Sciatic nerve (tissue), 2 donors: ENCODE results near the gene PLAGL1. TPM values are rescaled to one million over a fixed set of nuclear protein-coding genes. Genes with fewer than 3 reads are reported as not detected.
"Not testable (repeated sequence)": the region's sequence is repeated elsewhere in the genome, so short reads cannot be mapped to it uniquely, and the experiment has no call there.

Experiments used
- ATAC-seq: fragments of 200-7000 bp; cut with Tn5 transposase; one replicate; pipeline ENCODE4 v1.9.1; 2020; ENCODE audit warnings: mild to moderate bottlenecking, moderate library complexity
- DNase-seq: peaks from one replicate; pipeline ENCODE4 v3.0.0-alpha.2; 2020; ENCODE audit warnings: low spot score
- intact Hi-C: fragments of 100-400 bp; cut with DNase I; formaldehyde crosslinking; loops from one replicate; pipeline ENCODE4 v1.14.2; 2022
- total RNA-seq: library from RNA; stranded (reverse); fragmentation: NEBNext Ultra II Directional; extraction: Animal tissue kit (Norgen Biotek cat#: 25700); gene quantifications from one replicate; pipeline ENCODE4 v1.2.1, GENCODE V29; 2021
- donor health status: DM: no; HTN: no; CAD: no.
- donor health status: DM: no; HTN: no; CAD: no.

PLAGL1 gene
- total RNA-seq, 1 donor from 2014 or later: 65.8 TPM

DNA sequence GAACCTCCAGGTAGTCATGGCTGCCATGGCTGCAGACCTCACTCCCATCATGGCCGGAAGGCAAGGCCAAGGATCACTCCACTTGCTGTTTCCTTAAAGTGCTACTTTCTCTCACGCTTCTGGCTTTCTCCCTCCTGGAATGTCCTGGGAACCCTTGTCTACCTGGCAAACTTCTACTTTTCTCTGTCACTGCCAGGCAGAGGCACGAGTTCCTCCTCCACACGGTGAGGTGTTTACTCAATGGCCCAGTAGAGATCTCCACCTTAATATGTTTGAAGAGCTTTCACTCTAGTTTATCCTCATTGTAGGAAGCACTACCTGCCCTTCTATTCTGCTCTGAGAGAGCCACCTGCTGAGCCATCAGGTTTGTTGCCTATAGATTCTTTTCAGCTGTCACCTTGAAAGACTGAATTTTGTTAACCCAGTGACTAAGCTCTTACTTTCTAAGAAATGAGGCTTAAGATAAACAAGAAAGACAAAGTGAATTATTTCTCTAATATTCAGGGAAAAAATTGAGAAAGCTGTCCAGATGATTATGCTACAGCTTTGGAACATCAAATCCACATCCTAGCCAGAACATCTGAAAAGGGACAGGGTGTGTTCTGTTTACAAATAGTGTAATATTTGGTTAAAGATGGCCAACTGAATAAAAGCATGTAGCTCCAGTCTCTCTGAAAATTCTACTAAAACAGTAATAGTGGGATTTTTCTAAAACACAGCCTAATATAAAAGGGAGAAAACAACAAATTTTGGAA lies 54.9 kb downstream of the PLAGL1 start:
- DNase-seq: no peak
- intact Hi-C loops: no loop called here
- no peak for ATAC-seq

DNA sequence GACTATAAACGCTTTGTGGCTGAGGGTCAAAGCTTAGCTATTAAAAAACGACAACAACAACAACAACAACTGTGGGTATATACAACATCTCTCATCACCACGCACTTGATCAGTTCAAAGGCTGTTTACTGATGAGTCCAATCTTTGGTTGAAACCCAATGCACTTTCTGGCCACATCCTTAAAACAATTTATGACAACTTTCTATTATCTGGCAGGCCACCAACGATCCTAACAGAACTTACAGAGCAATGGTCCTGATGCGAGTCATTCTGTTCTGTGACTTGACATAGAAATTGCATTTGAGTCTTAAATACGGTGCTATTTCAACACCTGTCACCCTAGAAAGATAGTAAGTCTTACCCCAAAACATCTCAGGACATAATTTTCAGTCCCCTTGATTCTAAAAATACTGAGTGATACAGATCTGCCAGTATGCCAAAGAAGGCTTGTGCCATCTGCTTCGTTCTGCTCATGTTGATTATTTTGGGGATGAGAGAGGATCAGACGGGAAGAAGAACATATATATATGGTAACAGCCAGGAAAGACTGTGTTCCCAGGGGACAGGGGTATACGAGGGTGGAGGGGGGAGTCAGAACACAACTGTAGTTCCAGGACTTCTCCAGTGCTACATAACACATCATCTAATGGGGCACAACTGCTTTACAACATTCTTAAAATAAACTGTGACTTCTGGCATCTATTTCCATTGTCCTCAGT lies 55.8 kb downstream of the PLAGL1 start:
- DNase-seq (no peak), ATAC-seq (no peak)
- intact Hi-C loops: no loop called here

DNA sequence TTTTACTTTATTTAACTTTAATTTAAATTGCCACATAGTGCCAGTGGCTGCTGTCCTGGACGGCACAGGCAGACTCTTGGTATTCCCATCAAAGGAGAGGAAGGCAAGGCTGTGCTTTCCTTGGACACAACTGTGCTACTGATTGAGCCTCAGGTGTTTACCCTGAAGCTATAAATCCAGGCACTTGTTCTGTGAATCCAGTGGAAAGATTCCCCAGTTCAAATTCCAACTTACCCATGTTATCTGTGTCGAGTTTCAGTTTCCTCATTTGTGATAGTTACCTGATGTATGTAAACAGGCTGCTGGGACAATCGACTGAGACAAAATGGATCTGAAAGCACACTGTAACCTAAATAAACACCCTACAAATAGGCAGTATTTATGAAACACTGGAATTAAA lies 57.2 kb downstream of the PLAGL1 start:
- intact Hi-C loops: no loop called here
- DNase-seq: no peak
- no peak for ATAC-seq

DNA sequence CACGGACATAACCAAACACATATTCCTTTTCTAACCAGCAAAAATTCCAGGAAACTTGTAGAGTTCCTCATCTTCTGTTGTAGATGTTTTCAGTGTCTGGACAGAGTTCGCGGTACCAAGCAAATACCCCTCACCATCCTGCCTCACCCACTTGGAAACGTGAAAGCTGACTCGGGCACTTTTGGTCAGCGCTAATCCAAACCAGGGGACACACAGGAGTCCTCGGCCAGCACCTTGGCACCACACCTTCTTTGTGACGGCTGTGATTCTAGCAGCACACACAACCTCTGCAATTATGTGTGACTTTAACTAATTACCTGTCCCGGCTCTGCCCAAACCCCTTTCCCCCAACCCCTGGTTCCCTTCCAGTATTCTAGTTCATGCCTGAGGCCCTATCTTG lies 58.1 kb downstream of the PLAGL1 start:
- no peak for DNase-seq
- intact Hi-C loops: no loop called here
- no peak for ATAC-seq

DNA sequence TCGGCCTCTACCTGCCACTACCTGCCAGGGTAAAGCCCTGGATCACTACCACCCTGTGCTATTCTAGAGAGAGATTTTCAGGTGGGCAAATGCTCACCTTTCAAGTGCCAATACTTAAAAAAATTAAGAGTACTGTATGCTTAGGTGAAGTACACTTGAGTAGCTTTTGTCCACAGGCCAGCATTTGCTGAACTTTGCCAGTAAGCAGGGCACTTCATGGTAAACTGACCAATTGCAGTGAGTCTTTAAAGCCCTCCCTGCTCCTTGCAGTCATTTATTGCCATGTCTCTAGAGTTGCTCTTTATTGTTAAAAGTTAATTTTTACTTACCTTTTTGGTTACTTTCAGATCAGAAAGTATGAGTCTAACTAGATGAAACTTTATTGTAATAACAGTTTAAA lies 58.5 kb downstream of the PLAGL1 start:
- no peak for DNase-seq
- intact Hi-C loops: no loop called here
- no peak for ATAC-seq

DNA sequence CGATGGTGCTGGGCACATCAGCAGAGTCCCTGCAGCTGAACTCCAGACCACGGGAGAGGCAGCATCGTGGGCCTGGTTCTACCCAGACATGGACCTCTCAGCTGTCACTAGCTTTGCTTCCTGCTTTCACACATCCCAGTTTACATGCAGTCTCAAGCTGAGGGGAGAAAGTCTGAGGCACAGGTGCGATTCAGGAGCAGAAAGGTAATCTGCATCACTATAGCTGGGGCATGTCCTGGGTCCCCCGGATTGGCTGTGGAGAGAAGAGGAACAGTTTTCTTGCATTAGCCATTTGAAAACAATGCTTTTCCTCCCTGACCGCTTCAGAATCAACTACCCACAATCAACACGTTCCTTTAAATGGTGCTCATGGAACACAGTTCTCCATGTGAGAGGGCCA lies 59.9 kb downstream of the PLAGL1 start:
- DNase-seq (no peak), ATAC-seq (no peak)
- intact Hi-C loops: no loop called here

DNA sequence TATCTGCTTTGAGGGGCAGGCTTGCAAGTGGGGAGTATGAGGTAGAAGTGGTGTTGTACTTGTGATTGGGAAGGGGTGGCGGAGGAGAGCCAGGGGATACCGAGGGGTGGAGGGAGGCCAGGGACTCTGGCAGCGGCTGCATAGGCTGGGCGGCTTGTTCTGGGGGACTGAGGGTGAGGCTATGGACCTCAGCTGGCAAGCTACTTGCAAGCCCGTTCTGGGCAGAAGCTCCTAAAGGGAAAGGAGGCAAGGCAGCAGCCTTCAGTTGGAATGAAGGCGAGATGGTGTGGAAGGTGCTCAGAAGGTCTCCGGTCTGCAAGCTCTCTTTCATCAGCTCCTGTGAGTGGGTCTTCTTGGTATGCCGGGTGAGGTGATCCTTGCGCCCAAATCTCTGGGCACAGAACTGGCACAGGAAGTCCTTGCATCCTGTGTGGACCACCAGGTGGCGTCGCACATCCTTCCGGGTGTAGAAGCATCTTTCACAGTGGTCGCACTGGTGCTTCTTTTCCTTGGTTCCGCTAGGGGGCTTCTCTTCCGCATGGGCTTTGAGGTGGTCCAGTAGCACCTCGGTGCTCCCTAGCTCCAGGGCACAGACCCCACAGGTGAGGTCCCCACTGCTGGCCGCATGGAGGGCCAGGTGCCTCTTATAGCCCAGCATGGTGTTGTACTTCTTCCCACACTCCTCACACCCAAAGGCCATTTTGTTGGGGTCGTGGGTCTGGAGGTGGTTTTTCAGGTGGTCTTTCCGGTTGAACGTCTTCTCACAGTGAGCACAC lies 66.0 kb downstream of the PLAGL1 start:
- ATAC-seq (peak; percentile 60), DNase-seq (no peak)

DNA sequence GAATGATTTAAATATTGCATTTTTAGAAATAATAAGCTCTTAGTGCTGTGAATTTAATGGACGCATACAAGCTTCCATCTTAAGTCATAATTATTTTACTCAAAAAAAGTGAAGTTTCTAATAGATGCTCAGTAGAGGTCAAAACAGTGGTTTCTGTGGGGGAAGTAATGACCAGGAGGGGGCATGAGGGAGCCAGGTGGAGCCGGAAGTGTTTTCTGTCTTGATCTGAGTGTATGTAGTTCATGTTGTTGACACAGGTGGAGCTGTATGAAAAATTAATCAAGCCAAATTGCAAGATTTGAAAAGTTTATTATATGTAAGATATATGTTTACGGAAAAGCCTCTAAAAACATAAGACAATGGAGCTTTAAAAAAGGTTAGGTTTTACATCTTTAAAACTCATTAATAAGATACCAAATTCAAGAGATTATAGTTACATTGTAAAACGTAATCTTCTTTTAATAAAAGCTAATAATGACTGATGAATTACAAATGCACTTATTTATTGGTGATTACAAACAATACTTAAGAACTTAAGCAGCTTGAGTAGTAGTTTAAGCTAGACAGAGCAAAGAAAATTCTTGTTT lies 68.0 kb downstream of the PLAGL1 start:
- DNase-seq (no peak), ATAC-seq (no peak)
- intact Hi-C loops: no loop called here

More for the DNA sequence above, 66.0 kb downstream of the PLAGL1 start:
- intact Hi-C loops: no loop called here

DNA sequence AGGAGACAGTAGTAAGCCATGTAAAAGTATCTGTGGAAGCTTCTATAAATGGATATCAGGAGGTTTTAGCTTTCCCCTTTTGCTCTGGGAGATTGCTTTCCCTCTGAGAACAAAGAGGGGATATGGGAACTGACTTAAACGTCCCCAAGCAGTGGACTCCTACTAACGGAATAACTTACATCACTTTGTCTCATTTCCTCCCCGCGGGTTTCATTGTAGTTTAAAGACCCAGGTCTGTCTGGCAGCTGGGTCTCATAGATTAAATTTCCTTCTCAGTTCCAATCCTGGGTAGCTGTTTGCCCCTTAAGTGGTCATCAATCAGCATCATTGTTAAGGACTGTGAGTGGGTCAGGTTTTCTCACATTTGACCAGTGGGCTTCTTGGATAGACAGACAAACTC lies 68.7 kb downstream of the PLAGL1 start:
- DNase-seq (no peak), ATAC-seq (no peak)
- intact Hi-C loops: no loop called here

DNA sequence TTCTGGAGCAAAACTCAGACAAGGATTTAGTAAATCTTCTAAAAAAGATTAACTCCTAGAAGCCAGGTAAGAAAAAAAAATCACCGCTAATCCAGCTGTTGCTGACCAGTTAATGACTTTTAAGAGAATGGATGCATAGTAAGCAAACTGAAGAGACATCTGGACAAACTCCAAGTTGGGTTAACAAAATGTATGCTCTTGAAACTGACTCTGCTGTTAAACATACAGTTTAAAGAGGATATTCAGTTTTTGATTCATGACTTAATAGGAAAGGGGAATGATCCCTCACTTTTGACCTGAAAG lies 70.4 kb downstream of the PLAGL1 start:
- ATAC-seq (no peak), DNase-seq (no peak)
- intact Hi-C loops: no loop called here

DNA sequence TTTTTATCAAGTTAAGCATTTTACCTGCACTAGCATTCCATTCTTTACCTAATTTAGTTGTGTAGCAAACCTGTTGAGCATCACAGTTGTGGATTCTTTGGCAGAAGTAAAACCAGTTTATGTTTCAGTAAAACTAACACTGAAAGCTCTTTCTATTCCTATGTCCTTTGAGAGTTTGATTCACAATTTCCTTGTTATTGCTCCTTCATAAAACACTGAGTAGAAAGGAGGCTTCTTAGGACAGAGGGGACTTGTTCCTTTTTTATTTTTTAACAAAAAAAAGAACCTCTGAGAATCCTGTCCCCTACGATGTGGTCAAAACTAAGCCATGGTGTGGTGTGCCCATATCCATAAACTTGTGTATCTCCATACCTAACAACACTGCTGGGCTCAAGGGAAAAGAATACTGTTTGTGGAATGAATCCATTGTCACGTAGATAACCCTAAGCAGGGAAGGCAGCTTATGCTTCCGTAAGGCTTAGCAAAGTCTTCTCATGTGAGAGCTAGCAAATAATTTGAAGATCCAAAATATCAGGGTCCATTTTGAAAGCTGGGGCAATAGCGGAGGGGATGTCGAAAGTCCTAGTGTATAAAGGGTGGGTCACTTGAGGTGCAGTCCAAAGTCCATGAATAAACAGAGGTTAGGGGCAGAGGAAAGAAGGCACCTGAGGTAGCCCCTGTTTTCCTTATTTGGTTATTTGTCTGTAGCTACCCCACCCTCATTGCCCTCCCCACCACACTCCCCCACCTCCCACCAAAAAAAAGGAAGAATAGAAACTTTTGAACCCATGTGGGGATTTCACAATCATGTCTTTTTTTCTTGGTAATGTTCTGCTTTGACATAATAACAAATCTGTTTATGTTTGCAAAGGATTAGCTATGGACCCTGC lies 71.0 kb downstream of the PLAGL1 start:
- peak; percentile 59 for ATAC-seq
- intact Hi-C loops: no loop called here
- no peak for DNase-seq

DNA sequence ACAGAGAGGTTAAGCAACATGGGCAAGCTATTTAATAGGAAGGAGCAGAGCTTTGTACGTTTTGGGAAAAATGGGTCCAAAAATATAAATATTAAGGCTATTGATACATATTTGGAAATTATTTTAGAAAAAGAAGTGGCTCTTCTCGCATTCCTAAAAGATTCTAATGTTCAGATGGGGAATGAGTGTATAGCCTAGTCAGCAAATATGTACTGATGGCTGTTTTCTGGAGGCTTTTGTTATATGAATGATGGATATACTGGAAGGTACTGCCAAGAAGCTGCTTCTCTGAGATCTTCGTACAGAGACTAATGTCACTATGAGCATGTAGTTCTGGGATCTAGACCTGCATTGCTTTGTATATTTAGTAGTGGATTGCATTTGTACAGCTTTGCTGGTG lies 71.7 kb downstream of the PLAGL1 start:
- intact Hi-C loops: no loop called here
- DNase-seq (no peak), ATAC-seq (no peak)

DNA sequence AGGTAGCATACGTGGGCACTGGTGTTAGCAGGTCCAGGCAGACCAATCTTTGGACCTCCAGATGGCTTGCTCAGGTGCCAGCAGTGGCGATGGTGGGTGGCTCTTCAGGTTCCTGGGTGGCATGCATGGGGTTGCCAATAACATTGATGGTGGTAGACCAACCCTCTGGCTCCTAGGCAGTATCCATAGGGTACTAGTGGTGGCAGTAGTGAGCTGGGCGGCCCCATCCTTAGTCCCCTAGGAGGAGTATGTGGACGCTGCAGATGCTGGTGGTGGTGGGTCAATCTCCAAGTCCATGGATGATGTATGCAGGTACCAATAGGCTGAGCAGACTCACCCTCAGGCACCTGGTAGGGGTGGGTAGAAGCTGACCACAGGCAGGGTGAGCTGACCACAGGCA lies 73.2 kb downstream of the PLAGL1 start:
- no peak for DNase-seq
- ATAC-seq: no peak
- intact Hi-C loops: no loop called here

DNA sequence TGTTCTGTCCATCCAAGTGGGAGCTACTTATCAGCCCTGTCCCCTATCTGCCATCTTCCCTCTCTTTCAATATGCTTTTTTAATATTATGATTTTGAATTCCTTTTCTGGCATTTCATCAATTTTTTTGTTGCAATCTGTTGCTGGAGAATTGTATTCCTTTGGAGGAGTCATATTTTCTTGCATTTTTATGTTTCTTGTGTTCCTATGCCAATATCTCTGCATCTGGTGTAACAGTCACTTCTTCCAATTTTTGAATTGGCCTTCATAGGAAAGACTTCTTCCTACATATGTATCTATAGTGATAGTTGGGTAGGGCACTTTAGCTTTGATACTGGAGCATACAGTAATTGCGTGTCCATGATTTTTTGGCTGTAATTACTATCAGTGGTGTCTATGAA lies 73.7 kb downstream of the PLAGL1 start:
- DNase-seq: no peak
- intact Hi-C loops: no loop called here
- ATAC-seq: no peak

DNA sequence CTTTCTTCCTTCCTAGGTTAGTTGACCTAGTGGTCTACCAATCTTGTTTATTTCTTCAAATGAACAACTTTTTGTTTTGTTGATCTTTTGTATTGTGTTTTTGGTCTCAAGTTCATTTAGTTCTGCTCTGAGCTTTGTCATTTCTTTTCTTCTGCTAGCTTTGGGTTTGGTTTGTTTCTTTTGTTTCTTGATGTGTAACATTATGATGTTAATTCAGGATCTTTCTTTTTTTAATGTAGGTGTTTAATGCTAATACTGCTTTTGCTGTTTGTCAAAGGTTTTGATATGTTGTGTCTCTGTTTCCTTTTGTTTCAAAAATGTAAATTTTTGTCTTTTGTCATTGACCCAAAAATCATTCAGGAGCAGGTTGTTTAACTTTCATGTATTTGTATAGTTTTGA lies 78.1 kb downstream of the PLAGL1 start:
- ATAC-seq (no peak), DNase-seq (no peak)
- intact Hi-C loops: no loop called here

DNA sequence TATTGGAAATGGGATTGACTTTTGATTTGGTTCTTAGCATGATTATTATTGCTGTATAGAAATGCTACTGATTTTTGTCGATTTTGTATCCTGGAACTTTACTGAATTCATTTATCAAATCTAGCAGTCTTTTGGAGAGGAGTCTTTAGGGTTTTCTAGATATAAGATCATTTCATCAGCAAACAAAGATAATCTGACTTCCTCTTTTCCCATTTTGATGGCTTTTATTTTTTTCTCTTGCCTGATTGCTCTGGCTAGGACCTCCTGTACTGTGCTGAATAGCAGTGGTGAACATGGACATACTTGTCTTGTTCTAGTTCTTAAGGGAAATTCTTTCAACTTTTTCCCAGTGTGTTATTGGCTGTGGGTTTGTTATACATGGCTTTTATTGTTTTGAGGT lies 79.2 kb downstream of the PLAGL1 start:
- DNase-seq (no peak), ATAC-seq (no peak)
- intact Hi-C loops: no loop called here

DNA sequence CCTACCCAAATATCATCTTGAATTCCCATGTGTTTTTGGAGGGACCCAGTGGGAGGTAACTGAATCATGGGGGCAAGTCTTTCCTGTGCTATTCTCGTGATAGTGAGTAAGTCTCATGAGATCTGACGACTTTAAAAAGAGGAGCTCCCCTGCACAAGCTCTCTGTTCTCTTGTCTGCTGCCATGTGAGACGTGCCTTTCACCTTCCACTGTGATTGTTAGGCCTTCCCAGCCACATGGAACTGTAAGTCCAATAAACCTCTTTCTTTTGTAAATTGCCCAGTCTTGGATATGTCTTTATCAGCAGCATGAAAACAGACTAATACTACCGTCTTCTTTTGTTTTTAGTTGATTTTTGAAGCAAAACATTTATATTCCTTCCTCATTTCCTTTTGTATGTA lies 91.0 kb downstream of the PLAGL1 start:
- DNase-seq, intact Hi-C loops, ATAC-seq: not testable (repeated sequence)

DNA sequence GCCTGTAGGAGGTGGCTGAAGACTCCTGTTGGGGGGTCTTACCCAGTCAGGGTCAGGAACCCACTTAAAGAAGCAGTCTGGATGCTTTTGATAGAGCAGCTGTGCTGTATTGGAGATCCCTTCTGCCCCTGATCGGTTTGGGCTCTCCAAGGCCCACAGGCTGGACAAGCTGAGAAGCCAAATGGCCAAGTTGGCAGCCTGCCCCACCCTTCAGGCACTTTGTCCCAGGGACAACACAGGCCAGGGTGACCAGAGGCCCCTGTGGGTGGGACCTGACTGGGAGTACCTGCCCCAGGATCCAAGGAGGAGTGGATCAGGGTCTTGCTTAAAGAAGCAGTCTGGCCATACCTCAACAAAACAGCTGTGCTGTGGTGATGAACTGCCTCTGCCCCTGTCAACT lies 95.4 kb downstream of the PLAGL1 start:
- ATAC-seq: no peak
- DNase-seq: no peak
- intact Hi-C loops: no loop called here

DNA sequence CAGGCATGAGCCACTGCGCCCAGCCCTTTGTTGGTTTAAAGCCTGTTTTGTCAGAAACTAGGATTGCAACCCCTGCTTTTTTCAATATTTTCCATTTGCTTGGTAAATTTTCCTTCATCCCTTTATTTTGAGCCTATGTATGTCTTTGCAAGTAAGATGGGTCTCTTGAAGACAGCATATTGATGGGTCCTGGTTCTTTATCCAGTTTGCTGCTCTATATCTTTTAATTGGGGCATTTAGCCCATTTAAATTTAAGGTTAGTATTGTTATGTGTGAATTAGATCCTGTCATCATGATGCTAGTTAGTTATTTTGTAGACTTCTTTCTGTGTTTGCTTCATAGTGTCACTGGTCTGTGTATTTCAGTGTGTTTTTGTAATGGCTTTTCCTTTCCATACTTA lies 97.0 kb downstream of the PLAGL1 start:
- no peak for DNase-seq
- intact Hi-C loops: no loop called here
- no peak for ATAC-seq
